Tibial artery (tissue), 4 donors: ENCODE measurements around the gene LEKR1.

Source experiments
- DNase-seq, 2 donors: peaks; one replicate each; pipeline ENCODE4 v3.0.0-alpha.2; 2019
- H3K27ac ChIP-seq, 2 donors: fragments of 200-600 bp; sonication (generic) in 1 of 2; 1 replicate in 1 of 2; 2 replicates in 1 of 2; pipeline ENCODE4 v1.5.1; 2018 to 2019; ENCODE audit warnings: mild to moderate bottlenecking in 1 of 2
- H3K27me3 ChIP-seq, 2 donors: fragments of 200-600 bp; sonication (generic) in 1 of 2; one replicate each; pipeline versions ENCODE4 v1.5.1 to v1.6.0; 2016 to 2019
- H3K36me3 ChIP-seq, 3 donors: fragments of 200-600 bp; sonication (generic) in 2 of 3; one replicate each; pipeline ENCODE4 v1.5.1; 2016 to 2019; ENCODE audit warnings: mild to moderate bottlenecking in 2 of 3
- H3K4me1 ChIP-seq, 4 donors: fragments of 200-600 bp; sonication (generic) in 2 of 4; 1 replicate in 3 of 4; 2 replicates in 1 of 4; pipeline ENCODE4 v1.5.1; 2016 to 2019
- H3K4me3 ChIP-seq, 2 donors: fragments of 200-600 bp; sonication (generic) in 1 of 2; 1 replicate in 1 of 2; 2 replicates in 1 of 2; pipeline ENCODE4 v1.5.1; 2018 to 2019; ENCODE audit warnings: mild to moderate bottlenecking in 2 of 2
- H3K9me3 ChIP-seq, 3 donors: fragments of 200-600 bp; sonication (generic) in 1 of 3; one replicate each; pipeline ENCODE4 v1.5.1; 2016 to 2019
- CTCF ChIP-seq, 2 experiments: fragments of 200-600 bp in 1 of 2; fragments of 450-650 bp in 1 of 2; IDR thresholded peaks; one replicate each; pipeline ENCODE4 v1.5.1; 2017 to 2019; ENCODE audit warnings: antibody characterized with exemption in 2 of 2, mild to moderate bottlenecking in 1 of 2, moderate library complexity in 1 of 2
- intact Hi-C: fragments of 100-400 bp; cut with DNase I; formaldehyde crosslinking; loops from one replicate; pipeline ENCODE4 v1.15.0; 2023; ENCODE audit warnings: low total_unique reads

The LEKR1 gene

GRCh38 chr3:156816794-156817645, 9.1 kb upstream of the LEKR1 start:
- peak; percentile 74 to 84 for DNase-seq
- Histone ChIP-seq H3K36me3 (no peaks in the 10 kb centered on the region), H3K4me3 (peak overlapping the region; percentile 69 to 81), H3K27me3 (no peaks in the 10 kb centered on the region), H3K9me3 (no peaks in the 10 kb centered on the region), H3K4me1 (peaks cover 0 to 19% (median 12%) of the 10 kb centered on the region in 4 donors), H3K27ac (peak overlapping the region; percentile 80 to 90)
- intact Hi-C loops = loop anchor here (5.0 kb wide), 1 partner anchor 265 kb away; no protein-coding TSS in a partner anchor
- peak in 1 of 2 experiments; percentile 7 for TF ChIP-seq CTCF (IDR thresholded peaks at IDR 0.05)

- intact Hi-C loops = loop anchor here (5.0 kb wide), 1 partner anchor 265 kb away; no protein-coding TSS in a partner anchor
- no peak for DNase-seq
- peak overlapping the region; percentile 80 to 90 for H3K27ac ChIP-seq
- H3K36me3 ChIP-seq = no peaks in the 10 kb centered on the region
- H3K27me3 ChIP-seq = no peaks in the 10 kb centered on the region
- TF ChIP-seq CTCF (IDR thresholded peaks at IDR 0.05) = no peak
- peak overlapping the region; percentile 69 to 81 for H3K4me3 ChIP-seq
- H3K9me3 ChIP-seq = no peaks in the 10 kb centered on the region
- peaks cover 0 to 19% (median 12%) of the 10 kb centered on the region in 4 donors for H3K4me1 ChIP-seq
Measured at GRCh38 chr3:156817646-156818272, 8.4 kb upstream of the LEKR1 start.

- no peaks in the 10 kb centered on the region for H3K9me3 ChIP-seq
- H3K4me3 ChIP-seq = no peak overlapping the region
- TF ChIP-seq CTCF (IDR thresholded peaks at IDR 0.05) = no peak
- peak overlapping the region; percentile 80 to 90 for H3K27ac ChIP-seq
- H3K4me1 ChIP-seq = peaks cover 0 to 19% (median 12%) of the 10 kb centered on the region in 4 donors
- no peaks in the 10 kb centered on the region for H3K36me3 ChIP-seq
- no peaks in the 10 kb centered on the region for H3K27me3 ChIP-seq
- no peak for DNase-seq
- intact Hi-C loops = loop anchor here (5.0 kb wide), 1 partner anchor 264 kb away; no protein-coding TSS in a partner anchor
Measured at GRCh38 chr3:156818273-156818651, 7.9 kb upstream of the LEKR1 start.

GRCh38 chr3:156818890-156819289, 7.3 kb upstream of the LEKR1 start:
- Histone ChIP-seq H3K27me3 (no peaks in the 10 kb centered on the region), H3K9me3 (no peaks in the 10 kb centered on the region), H3K27ac (no peak overlapping the region), H3K4me3 (no peak overlapping the region), H3K4me1 (peaks cover 0 to 19% (median 12%) of the 10 kb centered on the region in 4 donors), H3K36me3 (no peaks in the 10 kb centered on the region)
- intact Hi-C loops = loop anchor here (5.0 kb wide), 1 partner anchor 263 kb away; no protein-coding TSS in a partner anchor
- no peak for DNase-seq
- TF ChIP-seq CTCF (IDR thresholded peaks at IDR 0.05) = no peak

- no peak overlapping the region for H3K27ac ChIP-seq
- peaks cover 0 to 19% (median 12%) of the 10 kb centered on the region in 4 donors for H3K4me1 ChIP-seq
- intact Hi-C loops = loop anchor here (5.0 to 10.0 kb wide), 3 partner anchors 262 to 315 kb away; partner anchors contain the start of gene SSR3
- no peaks in the 10 kb centered on the region for H3K27me3 ChIP-seq
- no peak for TF ChIP-seq CTCF (IDR thresholded peaks at IDR 0.05)
- no peak overlapping the region for H3K4me3 ChIP-seq
- no peaks in the 10 kb centered on the region for H3K9me3 ChIP-seq
- no peaks in the 10 kb centered on the region for H3K36me3 ChIP-seq
- no peak for DNase-seq
Measured at GRCh38 chr3:156819842-156820691, 6.1 kb upstream of the LEKR1 start.
